WTC11 (cell line): Measurements from ENCODE around the gene GJD4. TPM values are rescaled to one million over a fixed set of nuclear protein-coding genes. Genes with fewer than 3 reads are reported as not detected.
A peak's percentile ranks its signal among the peaks of the same experiment; 100 is the strongest.

Experiments used
- ATF2 ChIP-seq: sonication (generic); formaldehyde crosslinking; IDR thresholded peaks from 2 replicates; pipeline ENCODE4 v1.8.1; 2022; ENCODE audit warnings: low read depth, missing genetic modification reagents, borderline replicate concordance
- ATF3 ChIP-seq: sonication (generic); formaldehyde crosslinking; conservative IDR thresholded peaks from 2 replicates; pipeline ENCODE4 v1.8.1; 2022; ENCODE audit warnings: mild to moderate bottlenecking, missing genetic modification reagents
- CTCF ChIP-seq: fragments of 200-600 bp; IDR thresholded peaks from 2 replicates; pipeline ENCODE4 v1.8.0; 2022; ENCODE audit warnings: antibody characterized with exemption
- E2F1 ChIP-seq: sonication (generic); formaldehyde crosslinking; IDR thresholded peaks from 2 replicates; pipeline ENCODE4 v1.8.0; 2022; ENCODE audit warnings: mild to moderate bottlenecking, missing genetic modification reagents
- E2F5 ChIP-seq: sonication (generic); formaldehyde crosslinking; IDR thresholded peaks from 2 replicates; pipeline ENCODE4 v1.8.1; 2022; ENCODE audit warnings: mild to moderate bottlenecking, moderate library complexity, missing genetic modification reagents
- EMX1 ChIP-seq: fragments of 250-450 bp; sonication (Bioruptor Pico); IDR thresholded peaks from 2 replicates; pipeline ENCODE4 v1.8.0; 2021; ENCODE audit warnings: mild to moderate bottlenecking
- ESRRA ChIP-seq: sonication (generic); formaldehyde crosslinking; IDR thresholded peaks from 2 replicates; pipeline ENCODE4 v1.8.1; 2022; ENCODE audit warnings: mild to moderate bottlenecking, missing genetic modification reagents, borderline replicate concordance
- FOXP1 ChIP-seq: sonication (generic); formaldehyde crosslinking; IDR thresholded peaks from 2 replicates; pipeline ENCODE4 v1.8.0; 2022; ENCODE audit warnings: missing genetic modification reagents, mild to moderate bottlenecking, moderate library complexity, borderline replicate concordance
- GABPB1 ChIP-seq: sonication (generic); formaldehyde crosslinking; IDR thresholded peaks from 2 replicates; pipeline ENCODE4 v1.8.1; 2023; ENCODE audit warnings: mild to moderate bottlenecking, missing genetic modification reagents
- GTF2I ChIP-seq: fragments of 250-450 bp; sonication (Bioruptor Pico); conservative IDR thresholded peaks from 2 replicates; pipeline ENCODE4 v1.4.0; 2021; ENCODE audit warnings: mild to moderate bottlenecking
- HMGXB4 ChIP-seq: sonication (generic); formaldehyde crosslinking; IDR thresholded peaks from 2 replicates; pipeline ENCODE4 v1.8.1; 2023; ENCODE audit warnings: mild to moderate bottlenecking, moderate library complexity, missing genetic modification reagents
- IRF1 ChIP-seq: sonication (generic); formaldehyde crosslinking; IDR thresholded peaks from 2 replicates; pipeline ENCODE4 v1.8.0; 2023; ENCODE audit warnings: missing genetic modification reagents
- MAX ChIP-seq: sonication (generic); formaldehyde crosslinking; IDR thresholded peaks from 2 replicates; pipeline ENCODE4 v1.8.0; 2022; ENCODE audit warnings: mild to moderate bottlenecking, missing genetic modification reagents
- NFE2L1 ChIP-seq: sonication (generic); formaldehyde crosslinking; IDR thresholded peaks from 2 replicates; pipeline ENCODE4 v1.8.1; 2023; ENCODE audit warnings: missing genetic modification reagents
- NFYB ChIP-seq: sonication (generic); formaldehyde crosslinking; conservative IDR thresholded peaks from 2 replicates; pipeline ENCODE4 v1.8.0; 2022; ENCODE audit warnings: low read depth, missing genetic modification reagents
- NR2C2 ChIP-seq: sonication (generic); formaldehyde crosslinking; IDR thresholded peaks from 2 replicates; pipeline ENCODE4 v1.8.0; 2022; ENCODE audit warnings: mild to moderate bottlenecking, missing genetic modification reagents
- RELA ChIP-seq: sonication (generic); formaldehyde crosslinking; IDR thresholded peaks from 2 replicates; pipeline ENCODE4 v1.8.1; 2022; ENCODE audit warnings: missing genetic modification reagents, mild to moderate bottlenecking, borderline replicate concordance
- RORB ChIP-seq: fragments of 250-450 bp; sonication (Bioruptor Pico); IDR thresholded peaks from 2 replicates; pipeline ENCODE4 v1.9.0; 2021; ENCODE audit warnings: mild to moderate bottlenecking
- SOX15 ChIP-seq: fragments of 250-450 bp; sonication (Bioruptor Pico); IDR thresholded peaks from 2 replicates; pipeline ENCODE4 v1.9.0; 2021; ENCODE audit warnings: mild to moderate bottlenecking
- TEAD1 ChIP-seq: sonication (generic); formaldehyde crosslinking; IDR thresholded peaks from 2 replicates; pipeline ENCODE4 v1.8.0; 2022; ENCODE audit warnings: mild to moderate bottlenecking, missing genetic modification reagents
- TP53 ChIP-seq: sonication (generic); formaldehyde crosslinking; IDR thresholded peaks from 2 replicates; pipeline ENCODE4 v1.8.1; 2023; ENCODE audit warnings: mild to moderate bottlenecking, missing genetic modification reagents
- ZBTB43 ChIP-seq: sonication (generic); formaldehyde crosslinking; IDR thresholded peaks from 2 replicates; pipeline ENCODE4 v1.8.1; 2023; ENCODE audit warnings: mild to moderate bottlenecking, missing genetic modification reagents
- ZNF121 ChIP-seq: sonication (generic); formaldehyde crosslinking; IDR thresholded peaks from 2 replicates; pipeline ENCODE4 v1.8.0; 2023; ENCODE audit warnings: missing genetic modification reagents
- ZNF138 ChIP-seq: sonication (generic); formaldehyde crosslinking; conservative IDR thresholded peaks from 2 replicates; pipeline ENCODE4 v1.8.1; 2022; ENCODE audit warnings: mild to moderate bottlenecking, moderate library complexity, missing genetic modification reagents
- ZNF317 ChIP-seq: sonication (generic); formaldehyde crosslinking; IDR thresholded peaks from 2 replicates; pipeline ENCODE4 v1.8.1; 2023; ENCODE audit warnings: low read depth, mild to moderate bottlenecking, moderate library complexity, missing genetic modification reagents, borderline replicate concordance
- ZNF423 ChIP-seq: fragments of 250-450 bp; sonication (Bioruptor Pico); IDR thresholded peaks from 2 replicates; pipeline ENCODE4 v2.1.2; 2022; ENCODE audit warnings: mild to moderate bottlenecking, moderate library complexity
- ZNF425 ChIP-seq: fragments of 250-450 bp; sonication (Bioruptor Pico); conservative IDR thresholded peaks from 2 replicates; pipeline ENCODE4 v1.9.0; 2021; ENCODE audit warnings: mild to moderate bottlenecking
- total RNA-seq: library from RNA; stranded (reverse); gene quantifications from 3 replicates; pipeline ENCODE4 v1.2.3, GENCODE V29; 2021

Gene GJD4
- total RNA-seq, 1 experiment from 2014 or later: not detected

GRCh38 chr10:35640951-35641675, 36.0 kb downstream of the GJD4 start (continued):
- peak; percentile 94 for TF ChIP-seq E2F1 (CRISPR knock-in tag)
- peak; percentile 76; the same call in 1 of the 2 replicates for TF ChIP-seq ATF3
- peak; percentile 96 for TF ChIP-seq TP53 (CRISPR knock-in tag)
- TF ChIP-seq ZNF425 (CRISPR knock-in tag): no peak
- 0 out of 2 replicates have a peak, but pooled peaks have one; percentile 35 for TF ChIP-seq ZNF317 (CRISPR knock-in tag)
- TF ChIP-seq RORB: no peak
- TF ChIP-seq E2F5 (CRISPR knock-in tag): peak; percentile 91
- TF ChIP-seq NR2C2 (CRISPR knock-in tag): peak; percentile 85
- TF ChIP-seq IRF1 (CRISPR knock-in tag): peak; percentile 86
- TF ChIP-seq ESRRA: peak; percentile 92; the same call in 1 of the 2 replicates
- no peak for TF ChIP-seq EMX1 (CRISPR knock-in tag)
- no peak for TF ChIP-seq GABPB1 (CRISPR knock-in tag)
- TF ChIP-seq FOXP1 (CRISPR knock-in tag): peak; percentile 98
- TF ChIP-seq SOX15 (CRISPR knock-in tag): no peak
- peak; percentile 60 for TF ChIP-seq ZNF423 (CRISPR knock-in tag)
- TF ChIP-seq ZNF121: no peak
- peak; percentile 78; the same call in 1 of the 2 replicates for TF ChIP-seq ATF2 (CRISPR knock-in tag)
- TF ChIP-seq CTCF: no peak
- TF ChIP-seq MAX (CRISPR knock-in tag): peak; percentile 90
- no peak; the same call in 1 of the 2 replicates for TF ChIP-seq ZNF138 (CRISPR knock-in tag)
- no peak for TF ChIP-seq GTF2I
- peak; percentile 49; the same call in 1 of the 2 replicates for TF ChIP-seq NFYB
- peak; percentile 93 for TF ChIP-seq RELA (CRISPR knock-in tag)
- peak; percentile 43; the same call in 1 of the 2 replicates for TF ChIP-seq HMGXB4 (CRISPR knock-in tag)
- TF ChIP-seq ZBTB43: peak; percentile 88; the same call in 1 of the 2 replicates
- peak; percentile 93 for TF ChIP-seq NFE2L1 (CRISPR knock-in tag)
- peak; percentile 74; the same call in 1 of the 2 replicates for TF ChIP-seq TEAD1
